GM12878 (cell line): Measurements from ENCODE around the gene APOM. TPM values are rescaled to one million over a fixed set of nuclear protein-coding genes. Genes with fewer than 3 reads are reported as not detected.
A peak's percentile ranks its signal among the peaks of the same experiment; 100 is the strongest.

ENCODE experiments used
- DPF2 ChIP-seq: fragments of 450-650 bp; IDR thresholded peaks from 2 replicates; pipeline ENCODE4 v1.6.1; 2017; ENCODE audit warnings: mild to moderate bottlenecking
- EGR1 ChIP-seq, 2 experiments: IDR thresholded peaks; 1 replicate in 1 of 2; 2 replicates in 1 of 2; pipeline ENCODE4 v1.6.1; 2011 to 2012; ENCODE audit warnings: low read depth in 2 of 2, low read length in 2 of 2, borderline replicate concordance in 1 of 2, mild to moderate bottlenecking in 1 of 2, moderate library complexity in 1 of 2
- MEF2A ChIP-seq: IDR thresholded peaks from 2 replicates; pipeline ENCODE4 v1.6.1; 2011; ENCODE audit warnings: low read depth, mild to moderate bottlenecking, low read length, moderate library complexity; ENCODE audit not compliant: insufficient read depth
- MTA2 ChIP-seq: fragments of 450-650 bp; IDR thresholded peaks from 2 replicates; pipeline ENCODE4 v1.6.1; 2016; ENCODE audit warnings: low read depth, mild to moderate bottlenecking, moderate library complexity
- MYC ChIP-seq: IDR thresholded peaks from 2 replicates; pipeline ENCODE4 v1.6.1; 2011; ENCODE audit warnings: mild to moderate bottlenecking, low read length, moderate library complexity, inconsistent platforms; ENCODE audit not compliant: insufficient read depth, insufficient replicate concordance, insufficient read length, severe bottlenecking
- NR2F1 ChIP-seq: fragments of 450-650 bp; conservative IDR thresholded peaks from 2 replicates; pipeline ENCODE4 v1.6.1; 2017; ENCODE audit warnings: mild to moderate bottlenecking
- PAX5 ChIP-seq: IDR thresholded peaks from 2 replicates; pipeline ENCODE4 v1.6.1; 2011; ENCODE audit warnings: low read depth, low read length, borderline replicate concordance
- POLR2AphosphoS5 ChIP-seq: IDR thresholded peaks from 2 replicates; pipeline ENCODE4 v1.6.1; 2011; ENCODE audit warnings: mild to moderate bottlenecking, low read length, inconsistent platforms
- SMARCA5 ChIP-seq: fragments of 450-650 bp; IDR thresholded peaks from 2 replicates; pipeline ENCODE4 v1.6.1; 2017; ENCODE audit warnings: mild to moderate bottlenecking
- SMC3 ChIP-seq: IDR thresholded peaks from 2 replicates; pipeline ENCODE4 v1.6.1; 2011; ENCODE audit warnings: low read length, improper control_type of control experiment, borderline replicate concordance
- ZBED1 ChIP-seq: IDR thresholded peaks from 2 replicates; pipeline ENCODE4 v1.6.1; 2016; ENCODE audit warnings: borderline replicate concordance
- ZNF217 ChIP-seq: fragments of 450-650 bp; IDR thresholded peaks from 2 replicates; pipeline ENCODE4 v1.6.1; 2017; ENCODE audit warnings: antibody characterized with exemption, mild to moderate bottlenecking
- ZNF384 ChIP-seq: IDR thresholded peaks from 2 replicates; pipeline ENCODE4 v1.6.1; 2012; ENCODE audit warnings: low read depth, mild to moderate bottlenecking, low read length, improper control_type of control experiment, borderline replicate concordance
- polyA plus RNA-seq, 11 experiments: library from polyadenylated mRNA; depleted of rRNA in 4 of 11; unstranded in 6 of 11; stranded (reverse) in 5 of 11; fragments of >200 nt; fragmentation: Nextera tagmentation in 4 of 11; fragmentation: Illumina TruSeq in 1 of 11; extraction: Ambion mirVana in 4 of 11; extraction: Trizol in 1 of 11; gene quantifications; 1 replicate in 1 of 11; 2 replicates in 10 of 11; pipeline versions ENCODE4 v1.2.1 to v1.2.3, GENCODE V29; 2011 to 2016; ENCODE audit warnings: inconsistent platforms in 2 of 11, missing spikeins in 2 of 11, low read depth in 1 of 11
- total RNA-seq, 4 experiments: library from RNA; depleted of rRNA in 3 of 4; stranded (reverse); fragments of >200 nt in 3 of 4; fragmentation: Illumina TruSeq in 1 of 4; extraction: Trizol in 1 of 4; gene quantifications; 2 replicates each; pipeline versions ENCODE4 v1.2.1 to v1.2.3, GENCODE V29; 2013 to 2021
- TF ChIP-seq, protein P1 (sequence below): fragments of 450-650 bp; IDR thresholded peaks from 2 replicates; pipeline ENCODE4 v1.6.1; 2017; ENCODE audit warnings: borderline replicate concordance
- TF ChIP-seq, protein P2 (sequence below): IDR thresholded peaks from 2 replicates; pipeline ENCODE4 v1.6.1; 2011; ENCODE audit warnings: low read depth, mild to moderate bottlenecking, low read length, moderate library complexity, borderline replicate concordance; ENCODE audit errors: extremely low read depth
- TF ChIP-seq, protein P3 (sequence below): fragments of 450-650 bp; IDR thresholded peaks from 2 replicates; pipeline ENCODE4 v1.6.1; 2017; ENCODE audit warnings: mild to moderate bottlenecking, moderate library complexity
- TF ChIP-seq, protein P4 (sequence below): IDR thresholded peaks from 2 replicates; pipeline ENCODE4 v1.6.1; 2012; ENCODE audit warnings: low read depth, low read length, improper control_type of control experiment
- TF ChIP-seq, protein P5 (sequence below): fragments of 450-650 bp; IDR thresholded peaks from 2 replicates; pipeline ENCODE4 v1.6.1; 2017; ENCODE audit warnings: mild to moderate bottlenecking, low read depth, inconsistent platforms; ENCODE audit not compliant: poor library complexity, severe bottlenecking

APOM gene
- total and polyA plus RNA-seq, 10 of the 15 experiments (the other 5 are each of a cell fraction or from before 2014, with no cell fraction given): 4.0 to 14.1 (median 7.1) TPM

DNA sequence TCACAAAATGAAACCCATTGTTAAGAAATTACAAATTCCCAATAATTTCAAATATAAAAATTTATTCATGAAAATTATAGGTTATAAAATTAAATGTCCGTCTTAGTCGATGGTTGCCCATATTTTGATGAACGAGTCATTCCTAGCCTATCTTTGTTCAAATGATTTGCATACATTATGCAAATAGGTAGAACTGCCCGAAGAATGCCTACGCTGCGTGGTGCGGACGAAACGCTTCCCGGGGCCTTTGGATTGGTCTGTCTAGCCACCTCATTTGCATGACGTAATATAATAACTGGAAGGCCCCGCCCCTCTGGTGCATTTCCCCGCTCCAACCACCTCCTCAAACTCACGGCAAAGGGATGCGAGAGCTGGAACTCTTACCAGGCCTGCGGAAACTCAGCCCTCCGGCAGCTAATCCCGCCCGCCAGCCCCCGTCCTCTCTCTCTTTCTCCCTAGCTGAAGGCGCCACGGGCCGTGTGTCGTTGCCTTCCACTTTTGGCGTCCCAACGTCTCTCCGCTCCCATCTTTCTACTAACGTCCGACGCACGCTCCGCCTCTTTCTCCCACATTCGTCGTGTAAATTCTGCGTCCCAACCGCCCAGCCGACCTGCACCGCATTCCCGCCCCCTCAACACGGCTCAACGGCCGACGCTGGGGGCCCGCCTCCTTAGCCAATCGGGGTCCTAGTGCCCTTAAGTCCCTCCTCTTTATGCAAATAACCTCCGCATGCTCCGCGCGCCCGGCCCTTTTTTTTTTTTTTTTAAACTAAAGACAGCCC, 35.7 kb upstream of the APOM start (continued):
- peak; percentile 99 for TF ChIP-seq ZNF384
- no peak; the same call in 1 of the 2 replicates for TF ChIP-seq SMARCA5
- TF ChIP-seq DPF2: peak; percentile 18; the same call in 1 of the 2 replicates
- no peak for TF ChIP-seq ZNF217
- TF ChIP-seq, protein P1, sequence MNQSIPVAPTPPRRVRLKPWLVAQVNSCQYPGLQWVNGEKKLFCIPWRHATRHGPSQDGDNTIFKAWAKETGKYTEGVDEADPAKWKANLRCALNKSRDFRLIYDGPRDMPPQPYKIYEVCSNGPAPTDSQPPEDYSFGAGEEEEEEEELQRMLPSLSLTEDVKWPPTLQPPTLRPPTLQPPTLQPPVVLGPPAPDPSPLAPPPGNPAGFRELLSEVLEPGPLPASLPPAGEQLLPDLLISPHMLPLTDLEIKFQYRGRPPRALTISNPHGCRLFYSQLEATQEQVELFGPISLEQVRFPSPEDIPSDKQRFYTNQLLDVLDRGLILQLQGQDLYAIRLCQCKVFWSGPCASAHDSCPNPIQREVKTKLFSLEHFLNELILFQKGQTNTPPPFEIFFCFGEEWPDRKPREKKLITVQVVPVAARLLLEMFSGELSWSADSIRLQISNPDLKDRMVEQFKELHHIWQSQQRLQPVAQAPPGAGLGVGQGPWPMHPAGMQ: no peak
- TF ChIP-seq MYC: no peak
- no peak for TF ChIP-seq NR2F1
- no peak for TF ChIP-seq MTA2
- TF ChIP-seq, protein P2, sequence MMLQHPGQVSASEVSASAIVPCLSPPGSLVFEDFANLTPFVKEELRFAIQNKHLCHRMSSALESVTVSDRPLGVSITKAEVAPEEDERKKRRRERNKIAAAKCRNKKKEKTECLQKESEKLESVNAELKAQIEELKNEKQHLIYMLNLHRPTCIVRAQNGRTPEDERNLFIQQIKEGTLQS: no peak
- no peak for TF ChIP-seq MEF2A
- no peak for TF ChIP-seq SMC3
- peak; percentile 33 to 90 for TF ChIP-seq EGR1 (IDR thresholded peaks at IDR 0.05; ENCODE audit: borderline replicate concordance in 1 of 2, low read depth in 2 of 2, low read length in 2 of 2)
- peak; percentile 98 for TF ChIP-seq POLR2AphosphoS5
- TF ChIP-seq ZBED1: no peak
- TF ChIP-seq, protein P3, sequence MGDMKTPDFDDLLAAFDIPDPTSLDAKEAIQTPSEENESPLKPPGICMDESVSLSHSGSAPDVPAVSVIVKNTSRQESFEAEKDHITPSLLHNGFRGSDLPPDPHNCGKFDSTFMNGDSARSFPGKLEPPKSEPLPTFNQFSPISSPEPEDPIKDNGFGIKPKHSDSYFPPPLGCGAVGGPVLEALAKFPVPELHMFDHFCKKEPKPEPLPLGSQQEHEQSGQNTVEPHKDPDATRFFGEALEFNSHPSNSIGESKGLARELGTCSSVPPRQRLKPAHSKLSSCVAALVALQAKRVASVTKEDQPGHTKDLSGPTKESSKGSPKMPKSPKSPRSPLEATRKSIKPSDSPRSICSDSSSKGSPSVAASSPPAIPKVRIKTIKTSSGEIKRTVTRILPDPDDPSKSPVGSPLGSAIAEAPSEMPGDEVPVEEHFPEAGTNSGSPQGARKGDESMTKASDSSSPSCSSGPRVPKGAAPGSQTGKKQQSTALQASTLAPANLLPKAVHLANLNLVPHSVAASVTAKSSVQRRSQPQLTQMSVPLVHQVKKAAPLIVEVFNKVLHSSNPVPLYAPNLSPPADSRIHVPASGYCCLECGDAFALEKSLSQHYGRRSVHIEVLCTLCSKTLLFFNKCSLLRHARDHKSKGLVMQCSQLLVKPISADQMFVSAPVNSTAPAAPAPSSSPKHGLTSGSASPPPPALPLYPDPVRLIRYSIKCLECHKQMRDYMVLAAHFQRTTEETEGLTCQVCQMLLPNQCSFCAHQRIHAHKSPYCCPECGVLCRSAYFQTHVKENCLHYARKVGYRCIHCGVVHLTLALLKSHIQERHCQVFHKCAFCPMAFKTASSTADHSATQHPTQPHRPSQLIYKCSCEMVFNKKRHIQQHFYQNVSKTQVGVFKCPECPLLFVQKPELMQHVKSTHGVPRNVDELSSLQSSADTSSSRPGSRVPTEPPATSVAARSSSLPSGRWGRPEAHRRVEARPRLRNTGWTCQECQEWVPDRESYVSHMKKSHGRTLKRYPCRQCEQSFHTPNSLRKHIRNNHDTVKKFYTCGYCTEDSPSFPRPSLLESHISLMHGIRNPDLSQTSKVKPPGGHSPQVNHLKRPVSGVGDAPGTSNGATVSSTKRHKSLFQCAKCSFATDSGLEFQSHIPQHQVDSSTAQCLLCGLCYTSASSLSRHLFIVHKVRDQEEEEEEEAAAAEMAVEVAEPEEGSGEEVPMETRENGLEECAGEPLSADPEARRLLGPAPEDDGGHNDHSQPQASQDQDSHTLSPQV: no peak
- TF ChIP-seq, protein P4, sequence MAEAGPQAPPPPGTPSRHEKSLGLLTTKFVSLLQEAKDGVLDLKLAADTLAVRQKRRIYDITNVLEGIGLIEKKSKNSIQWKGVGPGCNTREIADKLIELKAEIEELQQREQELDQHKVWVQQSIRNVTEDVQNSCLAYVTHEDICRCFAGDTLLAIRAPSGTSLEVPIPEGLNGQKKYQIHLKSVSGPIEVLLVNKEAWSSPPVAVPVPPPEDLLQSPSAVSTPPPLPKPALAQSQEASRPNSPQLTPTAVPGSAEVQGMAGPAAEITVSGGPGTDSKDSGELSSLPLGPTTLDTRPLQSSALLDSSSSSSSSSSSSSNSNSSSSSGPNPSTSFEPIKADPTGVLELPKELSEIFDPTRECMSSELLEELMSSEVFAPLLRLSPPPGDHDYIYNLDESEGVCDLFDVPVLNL: no peak; the same call in 1 of the 2 replicates
- TF ChIP-seq, protein P5, sequence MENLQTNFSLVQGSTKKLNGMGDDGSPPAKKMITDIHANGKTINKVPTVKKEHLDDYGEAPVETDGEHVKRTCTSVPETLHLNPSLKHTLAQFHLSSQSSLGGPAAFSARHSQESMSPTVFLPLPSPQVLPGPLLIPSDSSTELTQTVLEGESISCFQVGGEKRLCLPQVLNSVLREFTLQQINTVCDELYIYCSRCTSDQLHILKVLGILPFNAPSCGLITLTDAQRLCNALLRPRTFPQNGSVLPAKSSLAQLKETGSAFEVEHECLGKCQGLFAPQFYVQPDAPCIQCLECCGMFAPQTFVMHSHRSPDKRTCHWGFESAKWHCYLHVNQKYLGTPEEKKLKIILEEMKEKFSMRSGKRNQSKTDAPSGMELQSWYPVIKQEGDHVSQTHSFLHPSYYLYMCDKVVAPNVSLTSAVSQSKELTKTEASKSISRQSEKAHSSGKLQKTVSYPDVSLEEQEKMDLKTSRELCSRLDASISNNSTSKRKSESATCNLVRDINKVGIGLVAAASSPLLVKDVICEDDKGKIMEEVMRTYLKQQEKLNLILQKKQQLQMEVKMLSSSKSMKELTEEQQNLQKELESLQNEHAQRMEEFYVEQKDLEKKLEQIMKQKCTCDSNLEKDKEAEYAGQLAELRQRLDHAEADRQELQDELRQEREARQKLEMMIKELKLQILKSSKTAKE: peak; percentile 66
- TF ChIP-seq PAX5: peak; percentile 56; the same call in 1 of the 2 replicates
